Femur (tissue), 1 donor: ENCODE measurements around the gene SEC22B.
"Not testable (repeated sequence)": the region's sequence is repeated elsewhere in the genome, so short reads cannot be mapped to it uniquely, and the experiment has no call there.

Source experiments
- DNase-seq: peaks from one replicate; pipeline ENCODE4 v3.0.0-alpha.2; 2017

Gene SEC22B

DNA sequence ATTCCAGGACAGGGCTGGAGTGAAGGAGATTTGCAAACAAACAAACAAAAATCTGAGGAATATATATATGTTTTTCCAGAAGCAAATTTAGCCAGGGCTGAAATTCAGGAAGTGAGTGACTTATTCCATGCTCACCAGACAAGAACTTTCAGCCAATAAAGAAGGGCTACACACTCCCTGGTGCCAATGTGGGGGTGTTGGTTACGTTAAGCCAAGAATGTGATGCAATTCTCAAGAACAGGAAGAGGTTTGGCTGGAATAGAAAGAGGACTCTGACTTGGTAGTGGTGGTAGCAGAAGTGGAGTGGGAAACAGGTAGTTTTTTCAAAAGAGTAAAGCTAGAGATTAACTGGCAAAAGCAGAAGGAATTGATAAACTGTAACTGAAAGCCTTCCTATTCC, 31.7 kb downstream of the SEC22B start:
- not testable (repeated sequence) for DNase-seq

DNA sequence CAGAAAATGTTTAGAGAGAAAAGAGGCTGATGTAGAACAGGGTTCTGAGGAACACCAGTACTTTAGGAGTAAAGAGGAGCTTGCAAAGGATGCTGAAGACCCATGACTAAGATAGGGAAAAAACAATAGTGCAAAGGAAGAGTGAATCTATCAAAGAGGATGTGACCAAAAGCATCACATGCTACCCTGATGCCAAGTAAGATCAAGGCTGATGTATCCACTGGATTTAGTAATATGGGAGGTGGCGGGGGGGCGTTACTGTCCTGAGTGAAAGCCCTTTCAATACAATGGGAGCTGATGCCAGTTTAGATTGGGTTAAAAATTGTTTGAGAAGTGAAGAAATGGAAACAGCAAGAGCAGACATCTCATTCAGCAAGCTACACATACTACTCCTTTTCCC, 32.2 kb downstream of the SEC22B start:
- not testable (repeated sequence) for DNase-seq

DNA sequence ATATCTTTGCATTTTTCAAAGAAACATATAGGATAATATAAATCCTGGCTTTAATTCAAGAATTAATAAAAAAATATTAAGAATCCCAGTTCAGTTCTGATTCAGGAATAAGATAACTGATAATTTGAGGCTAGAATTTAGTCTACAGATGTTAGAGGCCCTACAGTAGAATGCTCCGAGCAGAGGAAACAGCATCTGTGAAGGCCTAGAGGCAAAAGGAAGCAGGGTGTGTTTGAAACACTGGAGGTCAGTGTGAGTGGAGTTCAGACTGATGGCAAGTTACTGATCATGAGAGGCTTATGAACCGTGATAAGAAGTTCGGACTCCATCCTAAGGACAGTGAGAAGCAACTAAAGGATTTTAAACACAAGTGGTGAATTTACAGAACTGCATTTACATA, 33.0 kb downstream of the SEC22B start:
- DNase-seq = not testable (repeated sequence)

DNA sequence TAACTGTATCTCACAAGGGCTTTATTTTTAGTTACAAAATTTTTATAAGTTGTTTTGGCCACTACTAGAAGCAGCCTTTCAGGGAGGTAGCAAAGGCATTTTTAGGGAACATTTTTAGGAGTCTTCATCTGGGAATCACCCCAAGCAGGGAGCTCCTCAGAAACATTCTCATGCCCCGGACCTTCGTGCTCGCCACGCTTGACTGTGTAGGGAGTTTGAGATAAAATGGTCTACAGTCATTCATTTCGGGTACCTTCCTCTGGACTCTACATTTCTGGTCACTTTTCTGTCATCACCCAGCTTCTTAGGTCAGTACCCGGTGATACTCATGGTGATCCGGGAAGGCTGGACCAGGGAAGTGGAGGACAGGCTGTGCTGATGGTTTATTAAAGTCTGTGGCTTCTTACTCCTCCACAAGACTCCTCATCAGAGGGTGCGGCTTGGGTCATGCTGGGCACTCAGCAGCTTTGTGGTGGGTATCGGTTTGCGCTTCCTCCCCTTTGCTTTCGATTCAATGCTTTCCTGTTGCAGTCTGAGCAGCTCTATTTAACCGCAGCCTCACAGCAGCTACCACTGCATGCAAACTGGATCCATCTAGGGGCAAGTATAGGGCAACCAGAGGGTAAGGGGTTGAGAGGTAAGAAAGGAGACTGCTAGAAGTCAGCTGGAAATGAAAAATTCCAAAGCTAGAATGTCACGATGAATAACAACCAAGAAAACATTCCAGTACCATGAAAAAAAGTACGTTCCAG, 33.6 kb downstream of the SEC22B start:
- DNase-seq = peak; percentile 64

DNA sequence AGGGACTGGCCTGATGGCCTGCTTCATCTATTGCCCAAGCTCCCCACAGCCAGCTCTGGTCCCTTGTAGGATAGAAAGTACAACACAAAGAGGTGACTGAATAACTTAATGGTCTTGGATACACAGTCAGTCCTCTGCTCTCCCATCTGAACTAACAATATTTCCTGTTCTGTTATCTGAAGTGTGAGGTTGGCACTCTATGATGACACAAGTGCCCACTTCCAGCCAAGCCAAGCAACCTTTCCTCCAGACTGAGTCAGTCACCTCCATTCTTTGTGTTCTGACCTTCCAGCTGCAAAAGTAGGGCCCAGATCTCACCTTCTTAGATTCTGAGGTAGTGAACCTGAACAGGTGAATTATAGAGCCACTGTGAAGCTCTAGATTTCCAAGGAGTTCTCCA, 34.5 kb downstream of the SEC22B start:
- DNase-seq = not testable (repeated sequence)

DNA sequence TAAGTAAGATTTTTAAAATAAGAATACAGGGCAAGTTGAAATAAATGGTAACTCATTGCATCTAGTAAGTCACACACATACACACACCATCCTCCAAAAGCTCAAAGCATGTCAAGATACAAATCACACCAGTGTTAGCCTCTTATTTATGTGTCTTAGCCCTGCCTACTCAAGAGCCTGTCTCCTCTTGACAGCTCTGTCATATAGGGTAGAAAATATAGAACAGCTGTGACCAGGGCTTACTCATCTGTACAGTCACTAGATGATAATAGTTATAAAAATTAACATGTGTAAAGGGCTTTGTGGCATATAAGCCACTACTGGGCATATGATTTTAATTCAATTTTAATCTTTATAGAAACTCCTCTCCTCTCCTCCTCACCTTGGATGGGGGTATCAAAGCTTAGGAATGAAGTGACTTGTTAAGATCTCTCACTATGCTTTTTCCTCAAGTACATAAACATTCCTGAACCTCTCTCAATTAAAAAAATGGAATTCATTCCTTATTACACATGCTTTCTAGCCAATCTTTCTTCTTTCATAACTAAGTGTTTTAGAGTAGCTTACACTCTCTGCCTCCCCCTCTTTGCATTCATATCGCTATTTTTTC, 35.6 kb downstream of the SEC22B start:
- DNase-seq = not testable (repeated sequence)

DNA sequence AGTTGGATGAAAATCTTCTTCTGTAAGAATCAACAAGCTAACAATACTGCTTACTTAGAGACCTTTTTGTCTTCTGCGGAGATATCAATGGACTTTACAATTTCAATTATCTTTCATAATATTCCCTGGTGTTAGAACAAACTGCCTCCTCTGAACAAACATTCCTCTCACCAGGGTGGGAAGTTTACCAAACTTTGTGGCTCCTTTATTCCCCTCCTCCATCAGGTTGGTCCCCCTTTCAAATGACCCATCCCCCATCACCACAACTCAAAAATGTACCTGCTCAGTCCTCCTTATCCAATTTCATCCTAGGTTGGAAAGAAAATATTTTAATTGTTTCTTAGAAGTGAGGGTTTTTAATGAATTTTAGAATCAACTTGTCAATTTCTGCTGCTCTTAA, 40.2 kb downstream of the SEC22B start:
- DNase-seq = not testable (repeated sequence)

DNA sequence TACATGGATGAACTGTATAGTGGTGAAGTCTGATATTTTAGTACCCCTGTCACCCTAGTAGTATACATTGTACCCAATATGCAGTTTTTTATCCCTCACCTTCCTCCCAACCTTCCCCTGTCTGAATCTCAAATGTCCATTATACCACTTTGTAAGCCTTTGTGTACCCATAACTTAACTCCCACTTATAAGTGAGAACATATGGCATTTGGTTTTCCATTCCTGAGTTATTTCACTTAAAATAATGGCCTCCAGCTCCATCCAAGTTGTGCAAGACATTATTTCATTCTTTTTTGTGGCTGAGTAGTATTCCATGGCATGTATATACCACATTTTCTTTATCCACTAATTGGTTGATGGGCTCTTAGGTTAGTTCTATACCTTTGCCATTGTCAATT, 42.4 kb downstream of the SEC22B start:
- not testable (repeated sequence) for DNase-seq

DNA sequence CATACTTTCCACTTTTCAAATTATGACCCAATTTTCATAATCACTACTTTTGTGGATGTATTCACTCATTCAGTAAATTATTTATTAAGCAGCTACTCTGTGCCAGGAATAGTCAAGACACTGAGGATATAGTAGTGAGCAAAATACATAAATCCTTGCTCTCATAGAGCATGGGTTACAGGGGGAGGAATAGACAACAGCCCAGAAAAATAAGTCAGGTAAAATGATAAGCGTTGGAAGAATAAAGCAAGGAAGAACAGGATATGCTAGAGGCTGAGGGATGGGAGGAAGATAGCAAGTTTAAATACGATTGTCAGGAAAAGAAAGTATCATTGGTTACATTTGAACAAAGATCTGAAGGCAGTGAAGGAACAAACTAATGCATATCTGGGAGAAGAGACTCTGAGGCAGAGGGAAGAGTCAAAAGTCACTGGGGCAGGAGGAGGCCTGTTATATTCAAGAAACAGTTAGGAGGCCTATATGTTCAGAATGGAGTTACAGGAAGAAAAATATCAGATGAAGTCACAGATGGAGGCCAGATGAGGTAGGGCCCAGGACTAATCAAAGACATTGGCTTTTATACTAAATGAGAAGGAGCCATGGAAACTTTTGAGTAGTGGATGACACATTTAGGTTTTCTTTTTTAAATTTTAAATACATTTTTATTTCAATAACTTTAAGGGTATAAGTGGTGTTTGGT, 42.9 kb downstream of the SEC22B start:
- no peak for DNase-seq

DNA sequence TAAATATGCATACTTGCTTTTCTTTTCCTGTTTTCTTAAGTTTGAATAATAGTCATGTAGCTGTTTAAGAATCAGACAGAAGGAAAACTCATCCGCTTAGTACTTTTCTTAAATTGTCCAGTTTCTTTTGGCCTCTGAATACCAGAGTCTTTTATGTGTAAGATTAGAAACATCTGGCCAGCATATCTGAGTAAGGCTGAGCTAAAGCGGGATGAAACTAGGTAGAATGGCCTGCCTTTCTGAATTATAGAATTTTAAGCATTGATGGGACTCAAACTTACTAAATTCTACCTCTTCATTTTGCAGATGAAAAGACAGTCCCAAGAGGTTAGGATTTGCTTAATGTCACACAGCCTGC, 43.9 kb downstream of the SEC22B start:
- not testable (repeated sequence) for DNase-seq

DNA sequence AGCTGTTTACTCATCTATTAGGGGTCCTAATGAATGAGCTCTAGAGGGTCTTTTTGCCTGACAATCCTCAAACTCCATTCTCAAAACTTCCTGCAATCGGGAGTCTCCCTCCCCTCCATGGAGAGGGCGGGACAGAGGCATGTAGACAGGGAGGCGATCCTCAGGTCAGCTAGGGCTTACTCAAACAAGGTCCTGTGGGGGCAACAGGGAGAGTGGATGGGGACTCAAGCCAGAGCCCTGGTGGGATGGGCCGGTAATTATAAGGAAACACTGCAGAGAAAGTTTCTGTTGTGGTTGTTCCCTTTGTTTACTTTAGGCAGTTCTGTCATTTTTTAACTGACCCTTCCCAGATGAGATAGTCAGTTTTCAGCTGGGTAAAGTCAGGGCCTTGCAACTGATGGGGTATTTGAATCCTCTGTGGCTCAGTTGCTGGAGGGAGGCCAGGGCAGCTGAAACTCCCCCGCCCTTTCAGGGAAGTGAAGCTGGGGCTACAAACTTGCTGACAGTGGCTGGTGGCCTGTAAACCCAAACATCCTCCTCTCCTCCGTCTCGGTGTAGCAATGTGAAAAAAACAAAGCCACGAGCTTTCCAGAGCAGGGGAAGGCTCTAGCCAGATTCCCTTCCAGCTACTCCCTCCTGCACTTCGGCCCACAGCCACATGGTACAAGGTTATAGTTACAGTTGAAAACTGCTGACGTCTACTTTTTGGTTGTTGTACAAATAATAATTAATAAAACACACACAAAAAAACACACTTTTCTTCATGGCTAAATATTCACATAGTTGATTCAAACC, 44.5 kb downstream of the SEC22B start:
- DNase-seq = peak; percentile 88

DNA sequence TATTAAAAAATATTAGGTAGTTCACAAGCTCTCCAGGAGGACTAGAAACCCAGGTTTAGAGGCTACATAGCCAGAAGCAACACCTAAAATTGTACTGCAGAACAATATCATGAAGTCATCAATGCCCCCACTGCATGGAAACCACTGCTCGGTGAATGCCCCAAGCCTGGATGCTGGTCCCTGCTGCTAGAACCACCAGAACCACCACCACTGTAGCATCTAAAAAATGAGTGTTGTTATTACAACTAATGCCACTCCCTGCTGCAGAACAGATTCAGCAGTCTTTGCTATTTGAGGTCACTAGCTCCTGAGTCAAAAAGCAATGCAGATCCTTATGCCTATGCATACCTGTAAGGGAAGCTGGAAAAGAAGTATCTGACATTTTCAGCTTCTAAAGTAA, 48.4 kb downstream of the SEC22B start:
- not testable (repeated sequence) for DNase-seq

DNA sequence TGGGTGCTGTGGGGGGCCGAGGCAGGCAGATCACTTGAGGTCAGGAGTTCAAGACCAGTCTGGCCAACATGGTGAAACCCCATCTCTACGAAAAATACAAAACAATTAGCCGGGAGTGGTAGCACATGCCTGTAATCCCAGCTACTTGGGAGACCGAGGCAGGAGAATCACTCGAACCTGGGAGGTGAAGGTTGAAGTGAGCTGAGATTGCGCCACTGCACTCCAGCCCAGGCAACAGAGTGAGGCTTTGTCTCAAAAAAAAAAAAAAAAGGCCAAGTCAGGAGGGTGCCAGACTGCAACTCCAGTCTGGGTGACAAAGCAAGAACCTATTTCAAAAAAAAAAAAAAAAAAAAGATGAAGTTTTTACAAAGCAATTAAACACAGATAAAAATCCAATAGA, 50.1 kb downstream of the SEC22B start:
- not testable (repeated sequence) for DNase-seq

DNA sequence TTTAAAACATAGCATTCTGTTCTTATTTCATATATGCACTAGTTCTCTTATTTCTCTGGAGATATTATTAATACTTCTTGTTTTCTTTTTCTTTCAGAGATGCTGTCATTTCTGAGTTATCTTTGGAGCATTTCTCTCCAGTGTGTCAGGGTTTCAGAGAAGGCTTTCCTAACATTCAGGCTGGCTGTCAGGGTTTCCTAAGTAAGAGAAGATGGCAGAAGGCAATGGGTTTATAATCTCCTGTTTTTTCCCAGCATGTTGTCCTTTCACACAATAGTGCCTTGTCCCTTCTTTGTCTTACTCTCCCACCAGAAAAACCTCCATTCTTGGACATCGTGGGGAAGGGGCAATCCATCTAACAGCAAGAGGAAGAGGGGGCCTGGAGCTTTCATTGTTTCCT, 51.7 kb downstream of the SEC22B start:
- not testable (repeated sequence) for DNase-seq

DNA sequence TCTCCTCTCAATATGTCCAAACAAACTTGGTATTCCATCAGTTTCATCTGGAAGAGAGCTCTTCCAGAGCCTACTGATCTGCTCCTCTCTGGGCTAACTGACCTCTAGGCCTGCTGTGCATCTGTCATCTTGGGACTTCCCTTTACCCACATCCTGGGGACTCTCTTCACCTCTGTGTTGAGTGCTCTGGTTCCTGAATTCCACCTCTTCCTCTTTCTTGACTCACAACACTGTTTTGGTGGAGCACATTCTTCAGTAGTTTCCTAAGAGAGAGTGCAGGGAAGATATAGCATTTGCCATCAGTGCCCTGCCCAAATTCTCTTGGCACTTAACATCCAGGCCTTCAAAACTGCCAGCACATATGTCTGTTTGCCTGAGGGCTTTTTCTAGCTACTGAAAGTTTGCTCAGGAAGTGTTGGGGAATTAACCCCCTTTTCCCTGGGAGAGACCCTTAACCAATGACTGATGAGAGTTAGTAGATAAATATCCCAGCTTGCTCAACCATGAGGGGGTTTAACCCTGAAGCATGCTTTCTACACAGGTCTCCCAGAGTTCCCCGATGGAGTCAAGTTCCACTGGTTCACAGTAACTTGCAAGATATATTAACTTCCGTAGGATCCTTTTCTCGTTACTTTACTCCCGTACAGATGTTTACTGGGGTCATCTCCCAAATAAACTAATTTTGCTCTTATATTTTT, 52.4 kb downstream of the SEC22B start:
- not testable (repeated sequence) for DNase-seq

DNA sequence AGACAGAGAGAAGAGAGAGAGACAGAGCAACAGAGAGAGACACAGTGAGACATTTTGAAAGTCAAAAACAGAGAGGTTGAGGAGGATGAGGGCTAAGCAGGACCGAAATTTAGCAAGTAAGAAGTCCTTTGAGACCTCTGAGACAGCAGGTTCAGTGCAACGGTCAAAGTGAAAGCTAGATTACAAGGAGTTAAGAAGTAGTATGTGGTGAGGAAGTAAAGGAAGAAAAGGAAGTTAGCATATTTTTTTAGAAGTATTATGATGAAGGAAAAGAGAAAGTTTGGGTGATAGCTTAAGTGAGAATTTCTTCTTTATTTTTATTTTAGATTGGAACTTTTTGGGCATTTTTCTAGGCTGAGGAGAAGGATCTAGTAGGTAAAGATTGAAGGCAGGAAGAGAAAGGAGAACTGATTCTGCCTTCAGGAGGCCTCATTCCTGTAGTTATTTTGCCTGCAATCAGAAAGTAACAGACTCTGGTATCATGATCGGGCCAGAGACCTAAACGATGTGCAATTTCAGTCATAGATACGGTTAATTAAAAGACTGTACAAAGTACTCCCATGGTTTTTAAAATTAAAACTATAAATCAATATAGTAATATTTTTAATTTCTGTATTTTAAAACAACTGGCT, 53.9 kb downstream of the SEC22B start:
- not testable (repeated sequence) for DNase-seq

DNA sequence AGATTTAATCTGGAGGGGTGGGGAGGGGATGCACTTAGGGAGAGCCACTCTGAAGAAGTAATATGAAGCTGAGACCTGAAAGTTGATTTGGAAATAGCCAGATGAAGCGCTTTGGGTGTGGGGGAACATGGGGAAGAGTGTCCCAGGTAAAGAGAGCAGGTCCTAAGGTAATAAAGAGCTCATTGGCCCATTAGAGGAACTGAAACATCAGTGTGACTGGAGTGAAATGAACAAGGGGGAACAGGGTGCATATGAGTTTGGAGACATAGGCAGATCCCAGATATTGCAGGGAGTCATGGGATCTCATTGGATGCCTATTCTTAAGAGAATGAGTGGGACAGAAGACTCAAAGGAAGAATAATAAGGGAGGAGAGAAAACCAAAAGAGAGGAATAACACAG, 54.5 kb downstream of the SEC22B start:
- not testable (repeated sequence) for DNase-seq

DNA sequence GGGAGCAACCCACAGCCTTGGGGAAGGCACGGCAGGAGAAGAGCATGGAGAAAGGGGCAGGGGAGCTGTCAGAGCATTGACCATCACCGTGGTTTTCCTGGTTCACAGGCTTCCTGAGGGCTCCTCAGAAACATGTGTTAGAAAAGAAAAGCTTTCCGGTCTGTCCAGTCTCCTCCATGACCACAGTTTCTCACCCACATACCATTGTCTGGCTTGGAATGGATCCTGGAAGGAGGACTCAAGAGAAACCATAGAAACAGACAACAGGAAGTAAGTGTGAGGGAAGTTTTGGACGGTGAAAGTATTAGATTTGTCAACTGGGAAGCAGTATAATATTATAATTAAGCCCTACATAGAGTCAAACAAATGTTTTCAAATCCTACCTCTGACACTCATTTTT, 55.8 kb downstream of the SEC22B start:
- DNase-seq = not testable (repeated sequence)

DNA sequence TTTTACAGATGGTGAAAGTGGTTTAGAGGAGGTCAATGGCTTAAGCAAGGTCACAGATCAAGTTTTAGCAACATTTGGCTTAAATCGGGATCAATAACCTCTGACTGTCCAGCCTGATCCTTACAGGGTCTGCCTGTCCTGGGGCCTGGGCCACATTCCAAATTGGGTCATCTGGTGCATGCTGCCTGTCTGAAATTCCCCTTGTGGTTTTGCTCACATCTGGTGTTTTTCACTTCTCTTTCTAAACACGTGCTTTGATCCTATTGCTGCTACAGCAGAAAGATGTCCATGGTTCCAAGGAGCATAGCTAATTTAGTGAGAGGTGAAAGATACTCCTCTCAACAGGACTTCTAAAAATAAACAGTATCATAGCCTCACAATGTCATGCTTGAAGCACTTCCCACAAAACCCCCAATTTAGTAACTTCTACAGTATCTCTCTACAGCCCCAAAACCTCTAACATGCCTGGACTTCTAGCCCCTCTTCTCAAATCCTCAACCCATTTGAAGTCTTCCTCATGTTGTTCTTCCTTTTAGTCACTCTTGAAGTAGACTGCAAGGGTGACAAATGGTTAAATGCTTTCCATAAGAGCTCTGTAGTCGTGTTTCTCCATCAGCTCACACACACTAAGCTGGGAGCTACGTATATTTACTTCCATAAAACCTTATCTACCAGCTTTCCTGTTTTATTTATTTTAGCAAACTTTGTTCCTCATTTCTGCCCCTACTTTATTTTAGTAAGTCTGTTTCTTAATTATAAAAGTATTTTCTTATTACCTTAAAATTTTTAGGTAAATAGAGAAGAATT, 58.7 kb downstream of the SEC22B start:
- DNase-seq = not testable (repeated sequence)

DNA sequence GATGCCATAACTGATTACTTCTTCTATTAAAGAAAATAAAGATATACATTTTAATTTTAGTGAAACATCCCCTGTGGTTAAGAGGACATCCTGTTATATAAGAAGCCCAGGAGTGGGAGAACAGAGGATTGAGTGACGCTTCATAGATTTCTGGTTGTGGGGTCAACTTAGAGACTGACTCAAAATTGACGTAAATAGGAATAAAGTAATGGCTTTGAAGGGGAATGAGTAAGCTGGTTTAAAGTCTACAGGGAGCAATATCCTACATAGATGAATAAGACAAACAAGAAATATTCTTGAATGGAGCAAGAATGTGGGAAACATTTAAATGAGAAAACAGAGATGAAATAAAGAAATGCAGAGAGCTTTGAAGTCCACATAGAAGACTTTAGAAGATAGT, 60.2 kb downstream of the SEC22B start:
- DNase-seq = not testable (repeated sequence)

DNA sequence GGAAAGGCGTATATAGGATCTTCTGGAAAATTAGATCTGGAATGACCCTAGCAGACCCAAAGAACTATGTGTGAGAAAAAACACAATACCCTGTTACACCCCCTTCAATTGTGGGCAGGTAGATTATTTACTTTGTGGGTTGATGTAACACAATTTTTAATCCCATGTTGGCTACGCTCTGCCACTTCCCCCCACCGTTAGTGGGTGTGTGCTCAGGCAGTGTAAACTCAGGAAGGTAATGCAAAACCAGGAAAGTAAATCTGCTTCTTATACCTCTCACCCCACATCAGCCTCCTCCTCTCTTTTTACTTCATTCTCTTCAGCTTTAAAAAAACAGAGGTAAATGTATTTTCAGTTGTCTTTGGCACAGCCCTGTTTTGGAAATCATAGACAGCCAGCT, 63.2 kb downstream of the SEC22B start:
- DNase-seq = not testable (repeated sequence)
